ENCODE data around the gene LRRC30. TPM values are rescaled to one million over a fixed set of nuclear protein-coding genes. Genes with fewer than 3 reads are reported as not detected.

The LRRC30 gene
- total and polyA plus RNA-seq, 2 experiments from 2014 or later: not detected

- Histone ChIP-seq H3K9me3 (ENCODE audit: low read depth) (no peaks in the 10 kb centered on the region), H3K27me3 (peaks cover 10% of the 10 kb centered on the region), H3K4me1 (ENCODE audit: insufficient read depth) (no peaks in the 10 kb centered on the region), H3K36me3 (replicated peaks; ENCODE audit: insufficient read depth, low read depth) (no peaks in the 10 kb centered on the region), H4K20me1 (ENCODE audit: insufficient read depth, poor library complexity, severe bottlenecking) (no peaks in the 10 kb centered on the region), H3K79me2 (no peaks in the 10 kb centered on the region), H3K4me2 (no peak overlapping the region), H3K4me3 (no peak overlapping the region), H2AFZ (no peak overlapping the region), H3K27ac (no peak overlapping the region), H3K9me2 (replicated peaks; ENCODE audit: insufficient read depth) (no peaks in the 10 kb centered on the region)
- TF ChIP-seq EZH2 (IDR thresholded peaks at IDR 0.05; ENCODE audit: borderline replicate concordance) (no peak), CTCF (IDR thresholded peaks at IDR 0.05; ENCODE audit: poor library complexity) (no peak), EZH2phosphoT487 (IDR thresholded peaks at IDR 0.05; ENCODE audit: low read depth, severe bottlenecking, unreplicated experiment) (no peak)
- DNase-seq (ENCODE audit: low spot score): no peak
- WGBS (ENCODE audit: low lambda C conversion rate, missing lambda C conversion rate): 92% methylated on average over 3 of the region's 3 CpGs
Observed at GRCh38 chr18:7261199-7261598, 30.3 kb downstream of the LRRC30 start.

DNA sequence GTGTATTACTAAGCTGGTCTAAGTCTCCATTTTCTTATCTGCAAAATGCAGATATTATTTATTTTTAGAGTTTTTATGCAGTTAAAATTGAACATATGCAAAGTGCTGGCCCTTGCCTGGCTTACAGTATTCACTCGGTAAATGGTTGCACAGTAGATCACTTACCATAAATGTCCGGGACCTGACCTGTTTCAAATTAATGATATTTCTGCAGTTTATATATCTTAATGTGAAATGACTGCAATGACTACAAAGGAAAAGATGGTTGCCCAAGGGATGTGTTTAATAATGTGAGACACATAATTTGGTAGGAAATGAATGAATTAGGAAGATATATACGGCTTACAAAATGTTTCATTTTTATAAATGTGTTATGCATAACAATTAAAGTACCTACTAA lies 37.1 kb downstream of the LRRC30 start:
- Histone ChIP-seq H3K36me3 (replicated peaks; ENCODE audit: insufficient read depth, low read depth) (no peaks in the 10 kb centered on the region), H3K9me3 (ENCODE audit: low read depth) (no peaks in the 10 kb centered on the region), H3K4me3 (no peak overlapping the region), H3K4me1 (ENCODE audit: insufficient read depth) (no peaks in the 10 kb centered on the region), H3K27me3 (no peaks in the 10 kb centered on the region), H3K79me2 (no peaks in the 10 kb centered on the region), H3K4me2 (no peak overlapping the region), H3K9me2 (replicated peaks; ENCODE audit: insufficient read depth) (no peaks in the 10 kb centered on the region), H4K20me1 (ENCODE audit: insufficient read depth, poor library complexity, severe bottlenecking) (no peaks in the 10 kb centered on the region), H3K27ac (no peak overlapping the region), H2AFZ (no peak overlapping the region)
- WGBS (ENCODE audit: low lambda C conversion rate, missing lambda C conversion rate): 74% methylated on average over 3 of the region's 3 CpGs
- DNase-seq (ENCODE audit: low spot score): no peak
- no peak for TF ChIP-seq EZH2phosphoT487 (IDR thresholded peaks at IDR 0.05; ENCODE audit: low read depth, severe bottlenecking, unreplicated experiment)
- no peak for TF ChIP-seq EZH2 (IDR thresholded peaks at IDR 0.05; ENCODE audit: borderline replicate concordance)
- TF ChIP-seq CTCF (IDR thresholded peaks at IDR 0.05; ENCODE audit: poor library complexity): no peak

DNA sequence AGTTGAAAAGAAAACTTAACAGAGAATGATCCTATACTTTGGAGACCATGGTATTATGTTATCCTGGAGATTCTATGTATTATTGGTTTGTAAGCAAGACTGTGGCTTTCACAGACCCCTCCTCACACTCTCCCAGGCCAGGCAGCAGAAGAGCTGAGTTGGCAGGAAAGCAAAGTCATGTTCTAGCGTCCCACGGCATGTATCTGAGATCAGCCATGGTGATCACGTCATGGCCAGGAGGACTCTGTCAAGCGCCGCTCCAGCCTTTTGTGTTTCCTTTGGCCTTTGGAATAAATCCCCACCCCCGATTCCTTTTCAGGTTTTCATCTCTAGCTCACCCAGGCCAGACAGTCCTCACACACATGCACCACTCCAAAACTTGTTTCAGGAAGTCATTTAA lies 39.1 kb downstream of the LRRC30 start:
- no peaks in the 10 kb centered on the region for H3K9me3 ChIP-seq (ENCODE audit: low read depth)
- no peak for TF ChIP-seq CTCF (IDR thresholded peaks at IDR 0.05; ENCODE audit: poor library complexity)
- TF ChIP-seq EZH2 (IDR thresholded peaks at IDR 0.05; ENCODE audit: borderline replicate concordance): no peak
- TF ChIP-seq EZH2phosphoT487 (IDR thresholded peaks at IDR 0.05; ENCODE audit: low read depth, severe bottlenecking, unreplicated experiment): no peak
- DNase-seq (ENCODE audit: low spot score): no peak
- no peak overlapping the region for H3K4me2 ChIP-seq
- H3K27ac ChIP-seq: no peak overlapping the region
- no peak overlapping the region for H3K4me3 ChIP-seq
- H4K20me1 ChIP-seq (ENCODE audit: insufficient read depth, poor library complexity, severe bottlenecking): no peaks in the 10 kb centered on the region
- no peaks in the 10 kb centered on the region for H3K27me3 ChIP-seq
- no peaks in the 10 kb centered on the region for H3K79me2 ChIP-seq
- no peaks in the 10 kb centered on the region for H3K4me1 ChIP-seq (ENCODE audit: insufficient read depth)
- no peak overlapping the region for H2AFZ ChIP-seq
- no peaks in the 10 kb centered on the region for H3K9me2 ChIP-seq (replicated peaks; ENCODE audit: insufficient read depth)
- 90% methylated on average over 6 of the region's 6 CpGs for WGBS (ENCODE audit: low lambda C conversion rate, missing lambda C conversion rate)
- H3K36me3 ChIP-seq (replicated peaks; ENCODE audit: insufficient read depth, low read depth): no peaks in the 10 kb centered on the region
